ENCODE results near the gene C6orf58. TPM values are rescaled to one million over a fixed set of nuclear protein-coding genes. Genes with fewer than 3 reads are reported as not detected.

Gene C6orf58
- total and polyA plus RNA-seq, 2 experiments from 2014 or later: 0.18 TPM; not detected in 1

GRCh38 chr6:127592964-127593363, 16.0 kb downstream of the C6orf58 start:
- peak; percentile 44 for DNase-seq (ENCODE audit: low spot score)
- H3K27ac ChIP-seq (ENCODE audit: low read depth): peak overlapping the region; percentile 12; the same call in 1 of the 2 replicates

More at GRCh38 chr6:127592964-127593363, 16.0 kb downstream of the C6orf58 start:
- Histone ChIP-seq H2AFZ (peak overlapping the region; percentile 92), H3K4me1 (ENCODE audit: insufficient read depth) (peaks cover 6% of the 10 kb centered on the region; the same call in 1 of the 2 replicates), H3K27me3 (ENCODE audit: insufficient read depth) (no peaks in the 10 kb centered on the region), H3K4me2 (peak overlapping the region; percentile 66), H3F3A (replicated peaks; ENCODE audit: low read depth) (no peaks in the 10 kb centered on the region), H3K79me2 (replicated peaks; ENCODE audit: insufficient read depth) (no peaks in the 10 kb centered on the region), H4K20me1 (replicated peaks; ENCODE audit: insufficient read depth) (no peaks in the 10 kb centered on the region), H3K9me2 (ENCODE audit: insufficient read depth) (no peaks in the 10 kb centered on the region), H3K4me3 (peak overlapping the region; percentile 31; the same call in 1 of the 2 replicates), H3K36me3 (ENCODE audit: insufficient read depth) (no peaks in the 10 kb centered on the region)
- ATAC-seq: peak; percentile 78
- Mint-ChIP-seq H3K4me1 (peaks cover 8% of the 10 kb centered on the region), H3K4me3 (no peak overlapping the region; the same call in 2 of the 3 replicates), H3K27ac (no peak overlapping the region), H3K27me3 (ENCODE audit: insufficient read depth, low read depth, poor library complexity) (no peaks in the 10 kb centered on the region), H3K36me3 (ENCODE audit: low read depth) (0 out of 3 replicates have a peak, but pooled peaks cover 4% of the 10 kb centered on the region), H3K9me3 (peaks cover 8% of the 10 kb centered on the region; the same call in 2 of the 3 replicates)
- TF ChIP-seq NANOG (IDR thresholded peaks at IDR 0.05; ENCODE audit: borderline replicate concordance) (no peak), CTCF (conservative IDR thresholded peaks at IDR 0.05; ENCODE audit: low read depth in 2 of 2) (no peak), ZNF331 (CRISPR knock-in tag; IDR thresholded peaks at IDR 0.05; ENCODE audit: low read depth) (no peak), JUNB (IDR thresholded peaks at IDR 0.05; ENCODE audit: unreplicated experiment) (no peak), REST (IDR thresholded peaks at IDR 0.05; ENCODE audit: unreplicated experiment) (no peak), POLR2AphosphoS5 (IDR thresholded peaks at IDR 0.05; ENCODE audit: low read depth) (no peak), ETS1 (IDR thresholded peaks at IDR 0.05) (no peak), STAT1 (IDR thresholded peaks at IDR 0.05; ENCODE audit: unreplicated experiment) (no peak), ZNF462 (CRISPR knock-in tag; IDR thresholded peaks at IDR 0.05) (no peak), ZNF114 (CRISPR knock-in tag; IDR thresholded peaks at IDR 0.05) (no peak), CREB1 (CRISPR knock-in tag; IDR thresholded peaks at IDR 0.05; ENCODE audit: low read depth) (no peak), EZH2phosphoT487 (IDR thresholded peaks at IDR 0.05; ENCODE audit: unreplicated experiment) (no peak), EZH2 (IDR thresholded peaks at IDR 0.05; ENCODE audit: low read depth, unreplicated experiment) (no peak)
